ENCODE measurements around the gene PAK4.

GRCh38 chr19:39148939-39149529, 23.4 kb downstream of the PAK4 start:
- TF ChIP-seq YY1 (IDR thresholded peaks at IDR 0.05; ENCODE audit: insufficient read depth, insufficient read length) (no peak), SUZ12 (IDR thresholded peaks at IDR 0.05; ENCODE audit: extremely low read depth, insufficient read depth, insufficient read length) (no peak), ZNF274 (IDR thresholded peaks at IDR 0.05; ENCODE audit: low read depth, low read length) (no peak)
